Liver (tissue), 3 donors: ENCODE measurements around the gene IRAK1.

ENCODE experiments used
- GABPA ChIP-seq, 2 donors: IDR thresholded peaks in 1 of 2; conservative IDR thresholded peaks in 1 of 2; 2 replicates each; pipeline ENCODE4 v1.6.1; 2016; ENCODE audit warnings: antibody characterized with exemption in 2 of 2, mild to moderate bottlenecking in 1 of 2, moderate library complexity in 1 of 2
- RAD21 ChIP-seq, 2 donors: IDR thresholded peaks; 2 replicates each; pipeline ENCODE4 v1.6.1; 2016; ENCODE audit warnings: antibody characterized with exemption in 2 of 2, mild to moderate bottlenecking in 2 of 2
- SP1 ChIP-seq: IDR thresholded peaks from 2 replicates; pipeline ENCODE4 v1.6.1; 2018; ENCODE audit warnings: antibody characterized with exemption, mild to moderate bottlenecking
- TAF1 ChIP-seq: conservative IDR thresholded peaks from 2 replicates; pipeline ENCODE4 v1.6.1; 2016; ENCODE audit warnings: antibody characterized with exemption, mild to moderate bottlenecking
- YY1 ChIP-seq: IDR thresholded peaks from 2 replicates; pipeline ENCODE4 v1.6.1; 2016; ENCODE audit warnings: antibody characterized with exemption, mild to moderate bottlenecking
- TF ChIP-seq, protein P1 (sequence below): fragments of 150-350 bp; IDR thresholded peaks from 2 replicates; pipeline ENCODE4 v1.5.1; 2017; ENCODE audit warnings: improper control_type of control experiment, low read depth, low read length; ENCODE audit not compliant: missing input control
- TF ChIP-seq, protein P2 (sequence below): IDR thresholded peaks from 2 replicates; pipeline ENCODE4 v1.6.1; 2016; ENCODE audit warnings: antibody characterized with exemption, mild to moderate bottlenecking
- donor health status: healthy.
- donor health status: healthy.

DNA sequence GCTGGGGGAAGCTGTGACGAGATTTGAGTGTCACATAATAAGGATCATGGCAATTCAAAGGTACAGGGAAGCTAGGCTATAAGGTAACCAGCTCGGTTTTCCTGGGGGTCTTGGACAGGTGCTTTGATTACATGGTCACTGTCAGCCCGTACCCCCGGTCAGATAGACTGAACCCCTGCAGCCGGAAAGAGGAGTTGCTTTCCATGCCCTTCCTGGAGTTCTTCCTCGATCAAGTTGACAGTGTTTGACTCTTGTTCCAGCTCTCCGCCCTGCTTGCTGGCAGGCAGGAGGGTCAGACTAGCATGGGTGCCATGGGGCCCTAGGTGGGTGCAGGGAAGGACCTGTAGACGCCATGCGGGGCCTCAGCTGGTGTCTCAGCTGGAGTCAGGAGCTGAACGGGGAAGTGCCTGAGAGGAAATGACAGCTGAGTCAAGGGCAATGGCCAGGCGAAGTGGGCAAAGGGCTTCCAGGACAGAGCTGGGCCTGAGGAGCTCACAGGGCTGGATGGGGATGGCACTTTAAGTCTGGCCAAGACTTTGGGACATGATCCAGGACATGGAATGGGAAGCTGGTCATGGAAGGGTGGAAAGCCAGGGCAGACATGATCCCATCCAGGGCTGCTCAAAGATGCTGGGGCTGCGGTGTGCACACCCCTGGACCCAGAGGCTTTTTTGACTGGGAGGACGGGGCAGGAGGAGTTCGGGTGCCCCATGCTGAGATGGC lies 45.5 kb downstream of the IRAK1 start:
- TF ChIP-seq, protein P1, sequence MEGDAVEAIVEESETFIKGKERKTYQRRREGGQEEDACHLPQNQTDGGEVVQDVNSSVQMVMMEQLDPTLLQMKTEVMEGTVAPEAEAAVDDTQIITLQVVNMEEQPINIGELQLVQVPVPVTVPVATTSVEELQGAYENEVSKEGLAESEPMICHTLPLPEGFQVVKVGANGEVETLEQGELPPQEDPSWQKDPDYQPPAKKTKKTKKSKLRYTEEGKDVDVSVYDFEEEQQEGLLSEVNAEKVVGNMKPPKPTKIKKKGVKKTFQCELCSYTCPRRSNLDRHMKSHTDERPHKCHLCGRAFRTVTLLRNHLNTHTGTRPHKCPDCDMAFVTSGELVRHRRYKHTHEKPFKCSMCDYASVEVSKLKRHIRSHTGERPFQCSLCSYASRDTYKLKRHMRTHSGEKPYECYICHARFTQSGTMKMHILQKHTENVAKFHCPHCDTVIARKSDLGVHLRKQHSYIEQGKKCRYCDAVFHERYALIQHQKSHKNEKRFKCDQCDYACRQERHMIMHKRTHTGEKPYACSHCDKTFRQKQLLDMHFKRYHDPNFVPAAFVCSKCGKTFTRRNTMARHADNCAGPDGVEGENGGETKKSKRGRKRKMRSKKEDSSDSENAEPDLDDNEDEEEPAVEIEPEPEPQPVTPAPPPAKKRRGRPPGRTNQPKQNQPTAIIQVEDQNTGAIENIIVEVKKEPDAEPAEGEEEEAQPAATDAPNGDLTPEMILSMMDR: no peak
- no peak for TF ChIP-seq TAF1
- TF ChIP-seq GABPA (IDR thresholded peaks at IDR 0.05 in 1 of 2, conservative IDR thresholded peaks at IDR 0.05 in 1 of 2): no peak
- TF ChIP-seq YY1: no peak
- TF ChIP-seq, protein P2, sequence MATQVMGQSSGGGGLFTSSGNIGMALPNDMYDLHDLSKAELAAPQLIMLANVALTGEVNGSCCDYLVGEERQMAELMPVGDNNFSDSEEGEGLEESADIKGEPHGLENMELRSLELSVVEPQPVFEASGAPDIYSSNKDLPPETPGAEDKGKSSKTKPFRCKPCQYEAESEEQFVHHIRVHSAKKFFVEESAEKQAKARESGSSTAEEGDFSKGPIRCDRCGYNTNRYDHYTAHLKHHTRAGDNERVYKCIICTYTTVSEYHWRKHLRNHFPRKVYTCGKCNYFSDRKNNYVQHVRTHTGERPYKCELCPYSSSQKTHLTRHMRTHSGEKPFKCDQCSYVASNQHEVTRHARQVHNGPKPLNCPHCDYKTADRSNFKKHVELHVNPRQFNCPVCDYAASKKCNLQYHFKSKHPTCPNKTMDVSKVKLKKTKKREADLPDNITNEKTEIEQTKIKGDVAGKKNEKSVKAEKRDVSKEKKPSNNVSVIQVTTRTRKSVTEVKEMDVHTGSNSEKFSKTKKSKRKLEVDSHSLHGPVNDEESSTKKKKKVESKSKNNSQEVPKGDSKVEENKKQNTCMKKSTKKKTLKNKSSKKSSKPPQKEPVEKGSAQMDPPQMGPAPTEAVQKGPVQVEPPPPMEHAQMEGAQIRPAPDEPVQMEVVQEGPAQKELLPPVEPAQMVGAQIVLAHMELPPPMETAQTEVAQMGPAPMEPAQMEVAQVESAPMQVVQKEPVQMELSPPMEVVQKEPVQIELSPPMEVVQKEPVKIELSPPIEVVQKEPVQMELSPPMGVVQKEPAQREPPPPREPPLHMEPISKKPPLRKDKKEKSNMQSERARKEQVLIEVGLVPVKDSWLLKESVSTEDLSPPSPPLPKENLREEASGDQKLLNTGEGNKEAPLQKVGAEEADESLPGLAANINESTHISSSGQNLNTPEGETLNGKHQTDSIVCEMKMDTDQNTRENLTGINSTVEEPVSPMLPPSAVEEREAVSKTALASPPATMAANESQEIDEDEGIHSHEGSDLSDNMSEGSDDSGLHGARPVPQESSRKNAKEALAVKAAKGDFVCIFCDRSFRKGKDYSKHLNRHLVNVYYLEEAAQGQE: no peak
- no peak for TF ChIP-seq RAD21 (IDR thresholded peaks at IDR 0.05)
- TF ChIP-seq SP1: no peak
